Neutrophil (primary cell): ENCODE results near the gene SMAD3.

Experiments
- H3K27ac ChIP-seq: fragments of 200-600 bp; sonication (generic); 2 replicates; pipeline ENCODE4 v1.5.1; 2016; ENCODE audit warnings: mild to moderate bottlenecking, moderate library complexity
- H3K27me3 ChIP-seq: fragments of 200-600 bp; sonication (generic); 2 replicates; pipeline ENCODE4 v1.6.0; 2016; ENCODE audit warnings: mild to moderate bottlenecking
- H3K36me3 ChIP-seq: fragments of 200-600 bp; sonication (generic); 2 replicates; pipeline ENCODE4 v1.5.1; 2017
- H3K4me1 ChIP-seq, 2 experiments: fragments of 200-600 bp in 1 of 2; sonication (generic) in 1 of 2; 1 replicate in 1 of 2; 2 replicates in 1 of 2; pipeline versions ENCODE4 v1.5.1 to v1.6.1; 2013 to 2016; ENCODE audit warnings: low read depth in 1 of 2, low read length in 1 of 2, mild to moderate bottlenecking in 1 of 2, moderate library complexity in 1 of 2; ENCODE audit not compliant: control insufficient read depth in 1 of 2, insufficient read depth in 1 of 2
- H3K4me3 ChIP-seq, 2 experiments: fragments of 200-600 bp in 1 of 2; sonication (generic) in 1 of 2; 1 replicate in 1 of 2; 2 replicates in 1 of 2; pipeline ENCODE4 v1.5.1; 2013 to 2016; ENCODE audit warnings: low read depth in 1 of 2, low read length in 1 of 2, mild to moderate bottlenecking in 1 of 2, moderate library complexity in 1 of 2
- H3K9me3 ChIP-seq: fragments of 200-600 bp; sonication (generic); 2 replicates; pipeline ENCODE4 v1.5.1; 2016
- TF ChIP-seq, protein P1 (sequence below): fragments of 200-600 bp; sonication (generic); IDR thresholded peaks from 2 replicates; pipeline ENCODE4 v1.5.1; 2016; ENCODE audit warnings: antibody characterized with exemption

Gene SMAD3

DNA sequence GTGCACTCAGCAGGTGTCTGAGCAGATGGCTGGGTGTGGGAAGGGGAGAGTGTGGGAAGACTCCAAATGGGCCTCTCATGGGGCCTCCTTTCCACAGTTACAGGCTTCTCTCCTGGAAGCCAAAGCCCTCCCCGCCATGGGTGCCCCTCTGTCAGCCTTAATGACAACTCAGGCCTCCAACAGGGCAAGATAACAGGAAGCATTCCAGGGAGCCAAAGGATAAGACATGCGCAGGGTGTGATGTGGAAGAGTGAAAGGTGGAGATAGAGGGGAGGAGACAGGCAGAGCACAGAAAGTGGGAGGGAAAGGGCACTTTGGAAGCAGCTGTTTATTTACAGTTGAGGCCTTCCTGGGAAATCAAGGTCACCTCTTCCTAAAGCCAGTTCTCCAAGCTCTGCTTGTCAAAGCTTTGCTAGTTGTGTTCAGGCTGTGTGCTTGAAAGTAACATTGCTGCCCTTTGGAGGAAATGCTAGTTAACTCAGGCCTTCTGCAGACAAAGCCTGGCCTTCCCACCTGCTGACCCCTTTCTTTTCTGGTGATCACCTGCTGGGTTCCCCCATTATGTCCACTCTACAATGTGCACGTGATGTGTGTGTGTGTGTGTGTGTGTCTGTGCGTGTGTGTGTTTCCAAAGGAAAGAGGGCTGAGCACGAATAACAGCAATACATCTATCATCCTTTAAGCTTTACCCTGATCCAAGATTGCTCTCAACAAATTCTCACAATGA, 35.2 kb upstream of the SMAD3 start:
- Histone ChIP-seq H3K4me3 (no peak overlapping the region), H3K9me3 (no peaks in the 10 kb centered on the region), H3K36me3 (no peaks in the 10 kb centered on the region), H3K27me3 (peaks cover 44% of the 10 kb centered on the region), H3K4me1 (peaks cover 41 to 46% of the 10 kb centered on the region in 2 experiments), H3K27ac (no peak overlapping the region)
- TF ChIP-seq, protein P1, sequence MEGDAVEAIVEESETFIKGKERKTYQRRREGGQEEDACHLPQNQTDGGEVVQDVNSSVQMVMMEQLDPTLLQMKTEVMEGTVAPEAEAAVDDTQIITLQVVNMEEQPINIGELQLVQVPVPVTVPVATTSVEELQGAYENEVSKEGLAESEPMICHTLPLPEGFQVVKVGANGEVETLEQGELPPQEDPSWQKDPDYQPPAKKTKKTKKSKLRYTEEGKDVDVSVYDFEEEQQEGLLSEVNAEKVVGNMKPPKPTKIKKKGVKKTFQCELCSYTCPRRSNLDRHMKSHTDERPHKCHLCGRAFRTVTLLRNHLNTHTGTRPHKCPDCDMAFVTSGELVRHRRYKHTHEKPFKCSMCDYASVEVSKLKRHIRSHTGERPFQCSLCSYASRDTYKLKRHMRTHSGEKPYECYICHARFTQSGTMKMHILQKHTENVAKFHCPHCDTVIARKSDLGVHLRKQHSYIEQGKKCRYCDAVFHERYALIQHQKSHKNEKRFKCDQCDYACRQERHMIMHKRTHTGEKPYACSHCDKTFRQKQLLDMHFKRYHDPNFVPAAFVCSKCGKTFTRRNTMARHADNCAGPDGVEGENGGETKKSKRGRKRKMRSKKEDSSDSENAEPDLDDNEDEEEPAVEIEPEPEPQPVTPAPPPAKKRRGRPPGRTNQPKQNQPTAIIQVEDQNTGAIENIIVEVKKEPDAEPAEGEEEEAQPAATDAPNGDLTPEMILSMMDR = no peak

DNA sequence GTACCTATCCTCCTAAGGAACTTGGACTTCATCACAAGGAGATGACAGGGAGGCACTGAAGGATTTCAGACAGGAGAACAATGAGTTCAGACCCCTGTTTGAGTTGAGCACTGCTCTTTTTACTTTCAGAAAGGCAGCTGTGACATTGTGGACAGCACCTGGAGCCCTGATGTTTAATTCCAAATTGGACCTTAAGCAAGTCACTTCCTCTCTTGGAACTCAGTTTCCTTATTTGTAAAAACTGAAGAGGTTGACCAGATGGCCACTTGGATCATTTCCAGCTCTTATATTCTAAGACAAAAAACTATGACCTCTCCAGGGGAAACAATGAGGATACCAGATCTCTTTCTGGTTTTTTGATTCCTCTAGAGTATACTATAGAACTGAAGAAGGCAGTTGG, 34.1 kb upstream of the SMAD3 start:
- TF ChIP-seq, protein P1 = no peak
- Histone ChIP-seq H3K36me3 (no peaks in the 10 kb centered on the region), H3K27me3 (peaks cover 44% of the 10 kb centered on the region), H3K9me3 (no peaks in the 10 kb centered on the region), H3K4me1 (peaks cover 36 to 43% of the 10 kb centered on the region in 2 experiments), H3K27ac (no peak overlapping the region), H3K4me3 (no peak overlapping the region)

DNA sequence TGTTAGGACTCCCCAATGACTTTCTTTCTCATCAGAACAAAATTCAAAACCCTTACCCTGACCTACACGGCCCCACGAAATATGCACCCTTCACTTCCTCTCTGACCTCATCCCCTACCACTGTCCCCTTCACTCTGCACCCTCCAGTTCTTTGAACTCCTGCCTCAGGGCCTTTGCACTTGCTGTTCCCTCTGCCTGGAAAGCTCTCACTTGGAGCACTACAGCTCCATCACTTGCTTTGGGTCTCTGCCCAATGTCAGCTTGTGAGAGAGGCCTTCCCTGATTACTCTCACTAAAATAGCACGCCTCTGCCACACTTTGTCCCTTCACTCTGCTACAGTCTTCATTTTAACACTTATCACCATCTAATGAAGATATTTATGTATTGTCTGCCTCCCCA, 32.8 kb upstream of the SMAD3 start:
- Histone ChIP-seq H3K9me3 (no peaks in the 10 kb centered on the region), H3K4me3 (no peak overlapping the region), H3K4me1 (peaks cover 28 to 32% of the 10 kb centered on the region in 2 experiments), H3K27me3 (peaks cover 44% of the 10 kb centered on the region), H3K36me3 (no peaks in the 10 kb centered on the region), H3K27ac (no peak overlapping the region)
- TF ChIP-seq, protein P1 = no peak

DNA sequence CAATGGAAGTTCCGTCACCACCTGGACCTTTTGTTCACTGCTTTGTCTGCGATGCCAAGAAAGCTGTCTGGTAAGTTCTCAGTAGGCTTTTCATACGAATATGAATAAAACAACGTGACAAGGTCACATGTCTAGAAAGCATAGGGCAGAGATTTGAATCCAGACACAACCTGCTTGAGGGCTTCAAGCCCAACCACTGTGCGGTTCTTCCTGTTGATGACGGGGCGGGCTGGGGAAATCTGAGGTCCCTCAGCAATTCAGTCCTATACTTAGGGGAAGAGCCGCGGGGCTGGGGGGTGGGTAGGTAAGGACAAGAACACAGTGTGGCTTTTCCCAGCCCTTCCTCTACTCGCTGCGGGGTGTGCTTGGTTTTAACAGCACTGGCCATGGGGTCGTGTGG, 32.4 kb upstream of the SMAD3 start:
- H3K36me3 ChIP-seq = no peaks in the 10 kb centered on the region
- no peak overlapping the region for H3K27ac ChIP-seq
- TF ChIP-seq, protein P1 = no peak
- peaks cover 45% of the 10 kb centered on the region for H3K27me3 ChIP-seq
- H3K4me3 ChIP-seq = peak overlapping the region in 1 of 2 experiments; percentile 43
- no peaks in the 10 kb centered on the region for H3K9me3 ChIP-seq
- H3K4me1 ChIP-seq = peaks cover 24 to 28% of the 10 kb centered on the region in 2 experiments

DNA sequence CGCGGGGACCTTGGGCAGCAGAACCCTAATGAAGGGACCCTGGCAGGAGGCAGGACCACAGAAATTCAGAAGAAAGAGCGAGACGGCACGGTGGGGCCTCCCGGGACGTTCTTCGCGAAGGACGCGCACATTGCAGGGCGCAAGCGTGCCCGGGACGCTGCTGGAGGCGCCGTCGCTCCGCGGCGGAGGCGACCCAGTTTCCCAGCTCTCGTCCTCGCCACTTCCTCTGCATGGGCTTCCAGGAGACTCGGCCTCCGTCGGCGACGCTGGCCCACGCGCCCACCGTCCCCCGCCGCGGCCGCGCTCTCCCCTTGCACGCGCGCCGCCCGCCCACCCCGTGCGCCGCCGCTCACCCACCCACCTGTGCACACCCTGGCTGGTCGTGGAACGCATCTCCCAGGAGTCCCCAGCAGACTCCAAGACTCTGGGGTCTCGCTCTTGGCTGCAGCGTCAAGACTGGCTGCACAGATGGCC, 31.8 kb upstream of the SMAD3 start:
- Histone ChIP-seq H3K36me3 (no peaks in the 10 kb centered on the region), H3K4me3 (peak overlapping the region; percentile 23 to 43), H3K27ac (no peak overlapping the region), H3K27me3 (peaks cover 51% of the 10 kb centered on the region), H3K4me1 (peaks cover 24 to 25% of the 10 kb centered on the region in 2 experiments), H3K9me3 (no peaks in the 10 kb centered on the region)
- TF ChIP-seq, protein P1 = no peak
